Activated CD4-positive, alpha-beta T cell treated with anti-CD3 and anti-CD28 coated beads, Interleukin-2, amount 10 ng/mL, durations not matched to agents 7 days and 5 days (primary cell): Measurements from ENCODE around the gene IFFO2. TPM values are rescaled to one million over a fixed set of nuclear protein-coding genes. Genes with fewer than 3 reads are reported as not detected.

Experiments used
- CTCF ChIA-PET: fragments of 350-600 bp; sonication (Branson Sonifier 250); formaldehyde crosslinking; loops from one replicate; lab custom pipeline; 2021; ENCODE audit warnings: antibody characterized with exemption; lab: Charles Lee
- POLR2A ChIA-PET: fragments of 350-600 bp; sonication (Branson Sonifier 250); formaldehyde crosslinking; loops from one replicate; lab custom pipeline; 2021; ENCODE audit warnings: antibody characterized with exemption; lab: Charles Lee
- DNase-seq: peaks from one replicate; pipeline ENCODE4 v3.0.0-alpha.2; 2020
- H3K27ac Mint-ChIP-seq: one replicate; pipeline ENCODE4 v1.8.0; 2021; ENCODE audit warnings: mild to moderate bottlenecking, moderate library complexity, mixed read lengths
- H3K27me3 Mint-ChIP-seq: one replicate; pipeline ENCODE4 v1.8.0; 2021; ENCODE audit warnings: mixed read lengths
- H3K36me3 Mint-ChIP-seq: one replicate; pipeline ENCODE4 v1.8.0; 2021; ENCODE audit warnings: low read depth, mixed read lengths
- H3K4me1 Mint-ChIP-seq: one replicate; pipeline ENCODE4 v1.8.0; 2021; ENCODE audit warnings: mixed read lengths
- H3K4me3 Mint-ChIP-seq: one replicate; pipeline ENCODE4 v1.8.0; 2021; ENCODE audit warnings: mild to moderate bottlenecking, moderate library complexity, mixed read lengths
- H3K9me3 Mint-ChIP-seq: one replicate; pipeline ENCODE4 v1.8.0; 2021; ENCODE audit warnings: mixed read lengths
- total RNA-seq, 2 experiments: library from RNA; stranded (reverse); gene quantifications; one replicate each; pipeline ENCODE4 v1.2.3, GENCODE V29; 2021

The IFFO2 gene
- total RNA-seq, 2 experiments from 2014 or later: 20.4 to 21.7 TPM

DNA sequence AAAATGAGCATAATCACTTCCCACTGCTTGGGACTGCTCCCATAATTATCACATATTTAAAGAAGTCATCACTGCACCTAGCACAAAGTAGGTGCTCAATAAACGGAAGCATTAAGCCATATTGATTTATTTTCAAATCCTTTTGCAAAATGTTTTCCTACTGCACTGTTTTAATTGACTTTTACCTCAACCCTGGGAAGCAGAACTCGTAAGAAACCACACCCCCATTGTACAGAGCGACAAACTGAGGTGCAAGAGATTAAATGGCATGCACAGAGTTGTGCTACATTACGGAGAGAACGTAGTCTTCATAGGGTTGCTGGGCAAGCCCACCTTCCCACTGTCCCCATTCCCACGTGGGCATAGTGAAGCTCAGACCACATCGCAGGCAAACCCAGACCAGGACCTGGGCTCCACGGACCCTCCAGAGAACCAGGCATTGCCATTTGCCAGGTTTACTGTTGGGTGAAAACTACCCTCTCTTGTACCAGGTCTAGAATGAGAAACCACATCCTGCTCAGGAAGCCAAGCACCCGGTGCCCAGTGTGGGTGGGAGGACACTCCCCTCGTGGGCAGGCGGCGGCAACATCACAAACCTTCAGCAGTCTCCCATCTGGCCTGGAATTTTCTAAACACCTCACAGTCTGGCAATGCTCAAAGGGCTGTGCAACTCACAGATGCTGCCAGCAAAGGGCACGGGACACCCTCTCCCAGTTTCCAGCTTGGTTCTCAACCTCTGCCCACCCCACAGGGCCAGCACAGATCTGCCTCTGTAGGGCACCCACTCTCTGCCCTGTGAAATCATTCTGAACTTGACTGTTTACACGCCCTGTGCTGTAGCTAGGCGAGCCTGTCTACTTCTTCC lies 8.2 kb downstream of the IFFO2 start:
- peak overlapping the region; percentile 75 for H3K4me3 Mint-ChIP-seq
- ChIA-PET CTCF (interaction anchor here (0.6 to 1.6 kb wide), 4 partner anchors 21 to 41 kb away, joined by 3 to 6 read pairs (median 4); no protein-coding TSS in a partner anchor), POLR2A (interaction anchor here (1.4 kb wide), 1 partner anchor 21 kb away, joined by 5 read pairs; no protein-coding TSS in a partner anchor)
- peak; percentile 71 for DNase-seq
- H3K9me3 Mint-ChIP-seq: no peaks in the 10 kb centered on the region
- H3K36me3 Mint-ChIP-seq: peaks cover 7% of the 10 kb centered on the region
- peaks cover 90% of the 10 kb centered on the region for H3K4me1 Mint-ChIP-seq
- H3K27ac Mint-ChIP-seq: peak overlapping the region; percentile 96
- H3K27me3 Mint-ChIP-seq: no peaks in the 10 kb centered on the region

DNA sequence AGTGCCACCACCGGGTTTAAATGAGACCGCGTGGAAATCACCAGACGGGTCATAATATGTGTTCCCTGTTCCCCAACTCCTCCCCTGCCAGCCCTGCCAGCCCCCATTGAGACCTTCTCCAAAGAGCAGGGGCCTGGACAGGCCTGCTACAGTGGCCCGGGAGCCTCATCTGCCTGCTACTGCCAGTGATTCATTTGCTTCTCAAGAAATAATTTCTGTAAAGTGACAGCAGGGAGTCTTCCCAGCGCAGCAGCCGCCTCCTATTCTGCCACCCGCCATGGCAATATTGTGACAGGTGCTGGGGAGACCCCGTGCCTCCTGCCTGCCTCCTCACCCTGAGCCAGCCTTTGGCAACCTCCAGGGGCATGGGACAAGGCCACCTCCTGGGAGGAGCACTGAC lies 8.9 kb downstream of the IFFO2 start:
- H3K27ac Mint-ChIP-seq: peak overlapping the region; percentile 96
- POLR2A ChIA-PET: no interaction called here
- no peaks in the 10 kb centered on the region for H3K27me3 Mint-ChIP-seq
- CTCF ChIA-PET: interaction anchor here (2.0 kb wide), 1 partner anchor 21 kb away, joined by 10 read pairs; no protein-coding TSS in a partner anchor
- no peaks in the 10 kb centered on the region for H3K9me3 Mint-ChIP-seq
- peaks cover 5% of the 10 kb centered on the region for H3K36me3 Mint-ChIP-seq
- H3K4me1 Mint-ChIP-seq: peaks cover 83% of the 10 kb centered on the region
- H3K4me3 Mint-ChIP-seq: peak overlapping the region; percentile 75
- no peak for DNase-seq

GRCh38 chr1:18946550-18947381 lies 9.7 kb downstream of the IFFO2 start:
- H3K4me3 Mint-ChIP-seq: no peak overlapping the region
- H3K36me3 Mint-ChIP-seq: peaks cover 2% of the 10 kb centered on the region
- peak overlapping the region; percentile 66 for H3K27ac Mint-ChIP-seq

GRCh38 chr1:18945401-18945849 lies 11.1 kb downstream of the IFFO2 start:
- DNase-seq: no peak
- Mint-ChIP-seq H3K27me3 (no peaks in the 10 kb centered on the region), H3K4me1 (peaks cover 62% of the 10 kb centered on the region), H3K4me3 (no peak overlapping the region), H3K9me3 (no peaks in the 10 kb centered on the region), H3K36me3 (peaks cover 2% of the 10 kb centered on the region), H3K27ac (peak overlapping the region; percentile 7)
- CTCF ChIA-PET: interaction anchor here (1.2 to 2.0 kb wide), 3 partner anchors 9 to 18 kb away, joined by 3 to 10 read pairs (median 6); no protein-coding TSS in a partner anchor
- POLR2A ChIA-PET: no interaction called here

More at GRCh38 chr1:18946550-18947381, 9.7 kb downstream of the IFFO2 start:
- CTCF ChIA-PET: interaction anchor here (0.6 to 2.0 kb wide), 2 partner anchors 20 to 146 kb away, joined by 3 to 10 read pairs; no protein-coding TSS in a partner anchor
- Mint-ChIP-seq H3K9me3 (no peaks in the 10 kb centered on the region), H3K4me1 (peaks cover 75% of the 10 kb centered on the region), H3K27me3 (no peaks in the 10 kb centered on the region)
- DNase-seq: no peak
- POLR2A ChIA-PET: interaction anchor here (1.0 kb wide), 1 partner anchor 20 kb away, joined by 3 read pairs; no protein-coding TSS in a partner anchor

DNA sequence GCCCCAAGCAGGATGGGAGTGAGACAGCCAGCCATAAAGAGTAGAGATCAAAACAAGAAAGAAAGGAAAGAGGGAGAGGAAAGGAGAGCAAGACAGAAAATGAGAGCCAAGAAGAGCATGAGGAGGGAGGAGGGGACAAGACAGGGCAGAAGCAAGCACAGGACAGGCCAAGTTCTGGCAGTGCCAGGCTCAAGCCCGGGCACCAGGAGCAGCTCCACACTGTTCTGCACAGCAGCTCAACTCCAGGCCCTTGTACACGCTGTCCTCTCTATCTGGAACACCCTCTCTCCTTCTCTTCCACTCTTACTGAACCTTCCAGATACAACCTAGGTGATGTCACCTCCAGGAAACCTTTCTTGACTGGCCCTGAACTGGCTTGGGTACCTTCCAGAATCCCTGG lies 11.7 kb downstream of the IFFO2 start:
- H3K9me3 Mint-ChIP-seq: no peaks in the 10 kb centered on the region
- H3K36me3 Mint-ChIP-seq: peaks cover 2% of the 10 kb centered on the region
- peak overlapping the region; percentile 9 for H3K27ac Mint-ChIP-seq
- H3K27me3 Mint-ChIP-seq: no peaks in the 10 kb centered on the region
- POLR2A ChIA-PET: no interaction called here
- CTCF ChIA-PET: interaction anchor here (1.2 to 1.8 kb wide), 3 partner anchors 8 to 32 kb away, joined by 3 to 6 read pairs (median 3); no protein-coding TSS in a partner anchor
- DNase-seq: no peak
- peaks cover 57% of the 10 kb centered on the region for H3K4me1 Mint-ChIP-seq
- H3K4me3 Mint-ChIP-seq: no peak overlapping the region

- peaks cover 2% of the 10 kb centered on the region for H3K36me3 Mint-ChIP-seq
- no peak overlapping the region for H3K27ac Mint-ChIP-seq
- no peak for DNase-seq
- ChIA-PET POLR2A (no interaction called here), CTCF (interaction anchor here (1.0 to 1.8 kb wide), 3 partner anchors 11 to 31 kb away, joined by 3 to 6 read pairs (median 3); no protein-coding TSS in a partner anchor)
- no peaks in the 10 kb centered on the region for H3K27me3 Mint-ChIP-seq
- H3K4me1 Mint-ChIP-seq: peaks cover 49% of the 10 kb centered on the region
- H3K4me3 Mint-ChIP-seq: no peak overlapping the region
- no peaks in the 10 kb centered on the region for H3K9me3 Mint-ChIP-seq
These were observed 12.4 kb downstream of the IFFO2 start for GRCh38 chr1:18943914-18944572.

GRCh38 chr1:18943162-18943561 lies 13.3 kb downstream of the IFFO2 start:
- no peaks in the 10 kb centered on the region for H3K27me3 Mint-ChIP-seq
- POLR2A ChIA-PET: no interaction called here
- CTCF ChIA-PET: interaction anchor here (1.0 kb wide), 1 partner anchor 11 kb away, joined by 3 read pairs; no protein-coding TSS in a partner anchor
- no peaks in the 10 kb centered on the region for H3K9me3 Mint-ChIP-seq
- peaks cover 40% of the 10 kb centered on the region for H3K4me1 Mint-ChIP-seq
- no peak overlapping the region for H3K4me3 Mint-ChIP-seq
- H3K27ac Mint-ChIP-seq: no peak overlapping the region
- no peak for DNase-seq
- H3K36me3 Mint-ChIP-seq: no peaks in the 10 kb centered on the region

GRCh38 chr1:18942340-18942739 lies 14.1 kb downstream of the IFFO2 start:
- Mint-ChIP-seq H3K36me3 (no peaks in the 10 kb centered on the region), H3K4me3 (no peak overlapping the region), H3K27ac (no peak overlapping the region), H3K27me3 (no peaks in the 10 kb centered on the region), H3K9me3 (no peaks in the 10 kb centered on the region), H3K4me1 (peaks cover 32% of the 10 kb centered on the region)
- ChIA-PET CTCF (interaction anchor here (1.2 kb wide), 1 partner anchor 33 kb away, joined by 4 read pairs; no protein-coding TSS in a partner anchor), POLR2A (no interaction called here)
- DNase-seq: no peak

DNA sequence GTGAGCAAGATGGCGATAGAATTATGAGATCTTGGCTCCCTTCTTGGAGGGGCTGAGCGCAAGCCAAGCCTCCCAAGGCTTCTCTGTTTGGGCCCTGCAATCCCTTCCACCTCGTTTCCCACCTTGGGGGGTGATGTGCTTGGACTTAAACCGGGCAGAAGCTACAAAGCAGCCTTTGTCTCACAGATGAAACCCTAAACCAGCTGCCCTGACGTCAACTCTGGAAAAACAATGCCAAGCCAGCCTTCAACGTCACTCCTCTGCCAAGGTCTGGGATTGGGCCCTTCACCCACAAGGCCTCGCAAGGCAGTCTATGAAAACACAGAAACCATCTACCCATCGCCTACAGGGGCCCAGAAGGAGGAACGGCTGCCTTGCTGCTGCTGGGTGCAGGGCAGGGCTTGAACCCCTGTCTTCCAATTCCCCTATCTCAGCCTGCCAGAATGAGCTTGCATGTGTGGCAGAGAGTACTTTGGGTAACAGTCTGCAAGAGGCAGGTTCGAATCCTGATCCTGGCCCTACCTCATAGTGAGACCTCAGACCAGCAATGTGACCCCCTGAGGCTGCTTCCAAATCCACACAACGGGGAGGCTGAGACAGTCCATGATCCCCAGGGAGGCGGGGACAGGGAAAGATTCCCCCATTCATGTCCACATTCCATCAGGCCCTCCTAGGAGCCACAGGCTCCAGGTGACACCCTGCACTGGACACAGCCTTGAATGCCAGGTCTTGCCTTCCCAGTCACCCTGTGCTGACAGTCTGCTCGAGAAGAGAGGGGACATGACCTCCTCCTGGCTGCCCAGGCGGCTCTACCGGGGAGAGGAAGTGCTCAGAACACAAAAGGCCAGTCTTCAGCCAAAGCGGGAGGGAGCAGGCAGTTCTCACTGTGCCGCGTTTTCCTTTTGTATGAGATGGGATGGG lies 15.0 kb downstream of the IFFO2 start:
- DNase-seq: no peak
- POLR2A ChIA-PET: no interaction called here
- H3K9me3 Mint-ChIP-seq: no peaks in the 10 kb centered on the region
- peaks cover 27% of the 10 kb centered on the region for H3K4me1 Mint-ChIP-seq
- no peaks in the 10 kb centered on the region for H3K36me3 Mint-ChIP-seq
- no peak overlapping the region for H3K27ac Mint-ChIP-seq
- no peaks in the 10 kb centered on the region for H3K27me3 Mint-ChIP-seq
- CTCF ChIA-PET: interaction anchor here (1.0 to 2.4 kb wide), 3 partner anchors 14 to 33 kb away, joined by 3 to 5 read pairs (median 4); no protein-coding TSS in a partner anchor
- H3K4me3 Mint-ChIP-seq: no peak overlapping the region

DNA sequence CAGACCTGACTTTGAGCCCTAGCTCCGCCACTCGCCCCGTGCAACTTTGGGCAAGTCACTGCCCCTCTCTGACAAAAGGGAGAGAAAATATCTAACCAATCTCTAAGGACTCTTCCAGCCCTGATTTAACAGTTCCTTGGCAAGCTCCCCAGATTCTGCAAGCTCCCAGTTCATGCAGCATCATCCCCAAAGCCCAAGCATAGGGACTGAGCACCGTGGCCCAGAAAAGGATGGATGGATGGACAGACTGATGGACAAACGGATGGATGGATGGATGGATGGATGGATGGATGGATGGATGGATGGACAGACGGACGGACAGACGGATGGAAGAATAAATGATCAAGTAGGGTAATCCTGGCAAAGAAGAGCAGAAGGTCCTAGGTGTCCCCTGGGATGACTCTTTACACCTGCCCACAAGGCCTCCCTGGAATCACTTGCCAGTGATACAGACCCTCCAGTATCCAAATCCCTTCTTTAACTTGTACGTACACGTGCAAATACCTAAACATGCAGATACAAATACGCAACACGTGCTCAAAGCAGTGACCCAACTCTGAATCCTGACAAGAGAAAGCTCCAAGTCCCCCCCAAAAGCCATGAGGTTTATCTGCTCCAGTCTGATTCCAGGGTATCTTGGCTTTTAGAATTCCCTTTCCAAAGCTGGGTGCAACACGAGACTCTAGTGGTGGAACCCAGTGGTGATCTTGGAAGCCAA lies 16.0 kb downstream of the IFFO2 start:
- H3K36me3 Mint-ChIP-seq: no peaks in the 10 kb centered on the region
- no peaks in the 10 kb centered on the region for H3K27me3 Mint-ChIP-seq
- no peak for DNase-seq
- H3K4me1 Mint-ChIP-seq: peaks cover 24% of the 10 kb centered on the region
- CTCF ChIA-PET: interaction anchor here (0.5 to 2.4 kb wide), 4 partner anchors 10 to 428 kb away, joined by 3 to 10 read pairs (median 4); no protein-coding TSS in a partner anchor
- no peaks in the 10 kb centered on the region for H3K9me3 Mint-ChIP-seq
- no peak overlapping the region for H3K4me3 Mint-ChIP-seq
- POLR2A ChIA-PET: no interaction called here
- H3K27ac Mint-ChIP-seq: no peak overlapping the region
